ENCODE data around the gene VSTM2B.

DNA sequence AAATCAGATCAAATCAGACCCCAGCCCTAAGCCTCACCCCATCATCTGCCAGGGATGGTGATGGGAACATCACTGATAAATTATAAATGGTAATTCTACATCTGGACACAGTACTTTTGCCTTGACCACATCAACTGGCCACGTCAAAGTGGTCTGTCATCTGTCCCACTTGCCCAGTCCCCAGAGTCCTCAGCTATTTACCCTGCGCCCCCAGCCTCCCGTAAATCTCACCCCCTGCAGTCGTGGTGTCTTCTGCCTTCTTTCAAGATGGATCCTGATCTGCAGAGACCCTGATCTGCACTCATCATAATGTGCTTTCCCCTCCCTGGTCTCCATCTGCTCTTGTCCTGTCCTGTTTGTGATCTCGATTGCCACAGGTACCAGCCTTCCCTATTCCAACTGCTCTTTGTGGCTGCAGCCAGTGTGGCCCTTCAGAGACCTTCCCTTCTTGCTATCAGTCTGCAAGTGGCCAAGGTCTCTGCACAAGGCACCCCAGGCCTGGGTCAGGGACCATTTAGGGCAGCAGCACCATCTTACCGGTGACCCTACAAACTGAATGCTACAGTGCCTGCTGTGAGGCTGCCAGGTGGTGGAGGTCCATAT, 53.6 kb downstream of the VSTM2B start:
- TF ChIP-seq, protein P1, sequence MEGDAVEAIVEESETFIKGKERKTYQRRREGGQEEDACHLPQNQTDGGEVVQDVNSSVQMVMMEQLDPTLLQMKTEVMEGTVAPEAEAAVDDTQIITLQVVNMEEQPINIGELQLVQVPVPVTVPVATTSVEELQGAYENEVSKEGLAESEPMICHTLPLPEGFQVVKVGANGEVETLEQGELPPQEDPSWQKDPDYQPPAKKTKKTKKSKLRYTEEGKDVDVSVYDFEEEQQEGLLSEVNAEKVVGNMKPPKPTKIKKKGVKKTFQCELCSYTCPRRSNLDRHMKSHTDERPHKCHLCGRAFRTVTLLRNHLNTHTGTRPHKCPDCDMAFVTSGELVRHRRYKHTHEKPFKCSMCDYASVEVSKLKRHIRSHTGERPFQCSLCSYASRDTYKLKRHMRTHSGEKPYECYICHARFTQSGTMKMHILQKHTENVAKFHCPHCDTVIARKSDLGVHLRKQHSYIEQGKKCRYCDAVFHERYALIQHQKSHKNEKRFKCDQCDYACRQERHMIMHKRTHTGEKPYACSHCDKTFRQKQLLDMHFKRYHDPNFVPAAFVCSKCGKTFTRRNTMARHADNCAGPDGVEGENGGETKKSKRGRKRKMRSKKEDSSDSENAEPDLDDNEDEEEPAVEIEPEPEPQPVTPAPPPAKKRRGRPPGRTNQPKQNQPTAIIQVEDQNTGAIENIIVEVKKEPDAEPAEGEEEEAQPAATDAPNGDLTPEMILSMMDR (conservative IDR thresholded peaks at IDR 0.05; ENCODE audit: low read depth, low read length): no peak
- TF ChIP-seq, protein P2, sequence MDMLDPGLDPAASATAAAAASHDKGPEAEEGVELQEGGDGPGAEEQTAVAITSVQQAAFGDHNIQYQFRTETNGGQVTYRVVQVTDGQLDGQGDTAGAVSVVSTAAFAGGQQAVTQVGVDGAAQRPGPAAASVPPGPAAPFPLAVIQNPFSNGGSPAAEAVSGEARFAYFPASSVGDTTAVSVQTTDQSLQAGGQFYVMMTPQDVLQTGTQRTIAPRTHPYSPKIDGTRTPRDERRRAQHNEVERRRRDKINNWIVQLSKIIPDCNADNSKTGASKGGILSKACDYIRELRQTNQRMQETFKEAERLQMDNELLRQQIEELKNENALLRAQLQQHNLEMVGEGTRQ (IDR thresholded peaks at IDR 0.05; ENCODE audit: low read depth, low read length): no peak
- no peak for TF ChIP-seq MXI1 (IDR thresholded peaks at IDR 0.05; ENCODE audit: borderline replicate concordance, low read depth, low read length)
- TF ChIP-seq SMC3 (IDR thresholded peaks at IDR 0.05; ENCODE audit: low read depth, low read length): no peak
- no peak for TF ChIP-seq RCOR1 (IDR thresholded peaks at IDR 0.05; ENCODE audit: insufficient replicate concordance, low read length)
- TF ChIP-seq RAD21 (IDR thresholded peaks at IDR 0.05; ENCODE audit: low read length): no peak
- TF ChIP-seq POLR2A (IDR thresholded peaks at IDR 0.05; ENCODE audit: low read depth, low read length): no peak
- no peak for TF ChIP-seq CEBPB (IDR thresholded peaks at IDR 0.05; ENCODE audit: low read depth, low read length)
- TF ChIP-seq RFX5 (IDR thresholded peaks at IDR 0.05; ENCODE audit: low read depth, low read length): no peak
- TF ChIP-seq, protein P3, sequence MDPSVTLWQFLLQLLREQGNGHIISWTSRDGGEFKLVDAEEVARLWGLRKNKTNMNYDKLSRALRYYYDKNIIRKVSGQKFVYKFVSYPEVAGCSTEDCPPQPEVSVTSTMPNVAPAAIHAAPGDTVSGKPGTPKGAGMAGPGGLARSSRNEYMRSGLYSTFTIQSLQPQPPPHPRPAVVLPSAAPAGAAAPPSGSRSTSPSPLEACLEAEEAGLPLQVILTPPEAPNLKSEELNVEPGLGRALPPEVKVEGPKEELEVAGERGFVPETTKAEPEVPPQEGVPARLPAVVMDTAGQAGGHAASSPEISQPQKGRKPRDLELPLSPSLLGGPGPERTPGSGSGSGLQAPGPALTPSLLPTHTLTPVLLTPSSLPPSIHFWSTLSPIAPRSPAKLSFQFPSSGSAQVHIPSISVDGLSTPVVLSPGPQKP (IDR thresholded peaks at IDR 0.05; ENCODE audit: borderline replicate concordance, low read depth, low read length): no peak
- TF ChIP-seq MAZ (IDR thresholded peaks at IDR 0.05; ENCODE audit: borderline replicate concordance, low read depth, low read length): no peak
- no peak for TF ChIP-seq MAFK (IDR thresholded peaks at IDR 0.05; ENCODE audit: low read depth, low read length)

Data from IMR-90 (cell line).